ENCODE results near the gene ZDHHC14. TPM values are rescaled to one million over a fixed set of nuclear protein-coding genes. Genes with fewer than 3 reads are reported as not detected.

Gene ZDHHC14
- total RNA-seq, 1 experiment from 2014 or later, result 1.7 TPM

DNA sequence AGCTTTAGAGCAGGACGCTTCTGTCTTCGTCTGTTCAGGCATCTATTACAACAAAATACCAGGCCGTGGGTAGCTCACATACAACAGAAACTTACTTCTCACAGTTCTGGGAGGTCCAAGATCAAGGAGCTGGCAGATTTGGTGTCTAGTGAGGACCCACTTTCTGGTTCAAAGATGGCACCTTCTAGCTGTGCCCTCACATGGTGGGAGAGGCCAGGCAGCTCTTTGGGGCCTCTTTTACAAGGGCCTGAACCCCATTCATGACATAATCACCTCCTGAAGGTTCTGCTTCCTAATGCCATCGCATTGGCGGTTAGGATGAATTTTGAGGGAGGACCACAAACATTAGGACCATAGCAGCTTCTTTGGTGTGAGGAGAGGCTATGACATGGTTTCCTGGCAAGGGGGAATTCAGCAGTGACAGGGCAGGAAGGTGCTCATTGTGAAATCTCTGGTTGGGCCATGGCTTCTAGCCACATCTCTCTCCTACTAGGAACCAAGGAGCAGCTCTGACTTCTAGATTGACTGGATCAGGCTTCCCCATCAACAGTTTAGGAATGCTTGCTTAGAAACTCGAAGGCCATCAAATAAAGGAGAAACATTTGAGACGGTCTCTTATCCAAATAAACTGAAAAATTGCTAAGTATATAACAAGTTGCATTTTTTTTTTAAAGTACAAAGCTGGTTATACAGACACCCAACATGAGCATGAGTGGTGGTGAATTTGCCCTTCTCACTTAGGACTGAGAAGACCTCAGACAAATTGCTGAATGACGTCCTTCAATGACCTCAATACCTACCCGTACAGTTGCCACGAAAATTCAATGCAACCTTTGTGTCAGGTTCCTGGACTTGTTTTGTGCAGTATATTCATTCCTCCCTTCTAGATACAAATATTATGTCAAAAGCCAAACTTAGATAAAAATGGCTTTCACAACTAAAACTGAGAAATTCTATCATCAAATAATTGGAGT lies 140.7 kb downstream of the ZDHHC14 start:
- Histone ChIP-seq H3K79me2 (ENCODE audit: insufficient read depth, low read length) (no peaks in the 10 kb centered on the region), H2BK20ac (ENCODE audit: low read depth, low read length, poor library complexity, severe bottlenecking) (no peak overlapping the region), H4K5ac (ENCODE audit: insufficient read length, low read depth, low read length) (no peak overlapping the region), H3K9me3 (ENCODE audit: control insufficient read depth, low read depth, low read length) (no peaks in the 10 kb centered on the region), H3K18ac (ENCODE audit: insufficient read length, low read depth, low read length) (no peak overlapping the region), H3K56ac (ENCODE audit: insufficient read length, low read depth, low read length) (no peak overlapping the region), H3K27me3 (ENCODE audit: insufficient read depth, low read length) (no peaks in the 10 kb centered on the region), H3K27ac (ENCODE audit: insufficient read length, low read depth, low read length) (no peak overlapping the region), H2BK5ac (ENCODE audit: insufficient read length, low read length) (no peak overlapping the region), H3K9ac (ENCODE audit: extremely low read depth, insufficient read length, low read length) (no peak overlapping the region), H2BK12ac (ENCODE audit: insufficient read length, low read depth, low read length) (no peak overlapping the region), H2BK15ac (ENCODE audit: low read depth, low read length) (no peak overlapping the region), H2AFZ (ENCODE audit: low read length) (no peak overlapping the region), H3K4me1 (ENCODE audit: insufficient read depth, low read length) (no peaks in the 10 kb centered on the region), H4K8ac (replicated peaks; ENCODE audit: insufficient read length, low read depth, low read length) (no peak overlapping the region), H3K14ac (ENCODE audit: insufficient read depth, low read length) (no peak overlapping the region), H2BK120ac (ENCODE audit: low read depth, low read length, poor library complexity, severe bottlenecking) (no peak overlapping the region), H3T11ph (ENCODE audit: low read length) (no peak overlapping the region), H3K79me1 (ENCODE audit: insufficient read depth, low read depth, low read length, poor library complexity, severe bottlenecking) (no peaks in the 10 kb centered on the region), H3K23ac (ENCODE audit: insufficient read length, low read depth, low read length) (no peak overlapping the region), H4K20me1 (ENCODE audit: control insufficient read depth, insufficient read depth, insufficient read length) (no peaks in the 10 kb centered on the region), H3K23me2 (ENCODE audit: insufficient read length, low read depth, low read length, poor library complexity, severe bottlenecking) (no peaks in the 10 kb centered on the region), H2AK5ac (ENCODE audit: insufficient read length, low read length) (no peak overlapping the region), H3K4me2 (ENCODE audit: insufficient read depth, insufficient read length, low read length) (no peak overlapping the region), H4K91ac (ENCODE audit: insufficient read length, low read depth, low read length) (no peak overlapping the region), H3K4ac (ENCODE audit: low read depth, low read length) (no peak overlapping the region)
- Mint-ChIP-seq H3K4me3 (no peak overlapping the region), H3K27ac (no peak overlapping the region), H3K27me3 (ENCODE audit: low read depth) (no peaks in the 10 kb centered on the region; the same call in 1 of the 2 replicates), H3K36me3 (ENCODE audit: insufficient read depth in 1 of 3, low read depth in 3 of 3) (no peaks in the 10 kb centered on the region), H3K4me1 (peaks cover 14 to 22% of the 10 kb centered on the region in 2 experiments), H3K9me3 (peaks cover 0 to 4% of the 10 kb centered on the region in 2 experiments; a peak in 2 of 5 replicates)
- no peak for DNase-seq
- no CpG with 5 or more reads among the region's 10 CpGs for WGBS (ENCODE audit: extremely low coverage, insufficient read length, low lambda C conversion rate)
- TF ChIP-seq, protein P1, sequence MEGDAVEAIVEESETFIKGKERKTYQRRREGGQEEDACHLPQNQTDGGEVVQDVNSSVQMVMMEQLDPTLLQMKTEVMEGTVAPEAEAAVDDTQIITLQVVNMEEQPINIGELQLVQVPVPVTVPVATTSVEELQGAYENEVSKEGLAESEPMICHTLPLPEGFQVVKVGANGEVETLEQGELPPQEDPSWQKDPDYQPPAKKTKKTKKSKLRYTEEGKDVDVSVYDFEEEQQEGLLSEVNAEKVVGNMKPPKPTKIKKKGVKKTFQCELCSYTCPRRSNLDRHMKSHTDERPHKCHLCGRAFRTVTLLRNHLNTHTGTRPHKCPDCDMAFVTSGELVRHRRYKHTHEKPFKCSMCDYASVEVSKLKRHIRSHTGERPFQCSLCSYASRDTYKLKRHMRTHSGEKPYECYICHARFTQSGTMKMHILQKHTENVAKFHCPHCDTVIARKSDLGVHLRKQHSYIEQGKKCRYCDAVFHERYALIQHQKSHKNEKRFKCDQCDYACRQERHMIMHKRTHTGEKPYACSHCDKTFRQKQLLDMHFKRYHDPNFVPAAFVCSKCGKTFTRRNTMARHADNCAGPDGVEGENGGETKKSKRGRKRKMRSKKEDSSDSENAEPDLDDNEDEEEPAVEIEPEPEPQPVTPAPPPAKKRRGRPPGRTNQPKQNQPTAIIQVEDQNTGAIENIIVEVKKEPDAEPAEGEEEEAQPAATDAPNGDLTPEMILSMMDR (conservative IDR thresholded peaks at IDR 0.05), result no peak

All from H9 (cell line).